ENCODE results near the gene WNT7B. TPM values are rescaled to one million over a fixed set of nuclear protein-coding genes. Genes with fewer than 3 reads are reported as not detected.

Gene WNT7B
- total RNA-seq, 4 donors from 2014 or later: not detected

DNA sequence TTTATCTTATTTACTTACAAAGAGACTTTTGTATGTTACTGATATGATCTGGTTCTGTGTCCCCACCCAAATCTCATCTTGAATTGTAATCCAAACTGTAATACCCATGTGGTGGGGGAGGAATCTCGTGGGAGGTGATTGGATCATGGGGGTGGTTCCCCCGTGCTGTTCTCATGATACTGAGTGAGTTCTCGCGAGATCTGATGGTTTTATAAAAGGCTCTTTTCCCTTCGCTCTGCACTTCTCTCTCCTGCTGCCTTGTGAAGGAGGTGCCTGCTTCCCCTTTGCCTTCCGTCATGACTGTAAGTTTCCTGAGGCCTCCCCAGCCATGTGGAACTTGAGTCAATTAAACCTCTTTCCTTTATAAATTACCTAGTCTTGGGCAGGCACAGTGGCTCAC lies 42.4 kb upstream of the WNT7B start:
- peaks cover 0 to 3% (median 2%) of the 10 kb centered on the region in 4 donors for H3K4me1 ChIP-seq
- no peaks in the 10 kb centered on the region for H3K27me3 ChIP-seq
- intact Hi-C loops (cut with DNase I; ENCODE audit: low total_unique reads) (no loop called here), in situ Hi-C loops (cut with MboI; ENCODE audit: low pct_ligation_motif_present in 1 of 4, low pct_unique_long_range_greater_than_20kb in 1 of 4, low sequenced_read_pairs in 3 of 4) (loop anchor here in 1 of 4 donors (25.0 kb wide), 1 partner anchor 293 kb away; no protein-coding TSS in a partner anchor)
- DNase-seq: peak; percentile 3
- WGBS, 2 donors (ENCODE audit: low coverage in 1 of 2): 40 to 75% methylated on average over 1 to 6 of the region's 6 CpGs
- no peak overlapping the region for H3K4me3 ChIP-seq
- no peak overlapping the region for H3K27ac ChIP-seq
- TF ChIP-seq, protein P1, sequence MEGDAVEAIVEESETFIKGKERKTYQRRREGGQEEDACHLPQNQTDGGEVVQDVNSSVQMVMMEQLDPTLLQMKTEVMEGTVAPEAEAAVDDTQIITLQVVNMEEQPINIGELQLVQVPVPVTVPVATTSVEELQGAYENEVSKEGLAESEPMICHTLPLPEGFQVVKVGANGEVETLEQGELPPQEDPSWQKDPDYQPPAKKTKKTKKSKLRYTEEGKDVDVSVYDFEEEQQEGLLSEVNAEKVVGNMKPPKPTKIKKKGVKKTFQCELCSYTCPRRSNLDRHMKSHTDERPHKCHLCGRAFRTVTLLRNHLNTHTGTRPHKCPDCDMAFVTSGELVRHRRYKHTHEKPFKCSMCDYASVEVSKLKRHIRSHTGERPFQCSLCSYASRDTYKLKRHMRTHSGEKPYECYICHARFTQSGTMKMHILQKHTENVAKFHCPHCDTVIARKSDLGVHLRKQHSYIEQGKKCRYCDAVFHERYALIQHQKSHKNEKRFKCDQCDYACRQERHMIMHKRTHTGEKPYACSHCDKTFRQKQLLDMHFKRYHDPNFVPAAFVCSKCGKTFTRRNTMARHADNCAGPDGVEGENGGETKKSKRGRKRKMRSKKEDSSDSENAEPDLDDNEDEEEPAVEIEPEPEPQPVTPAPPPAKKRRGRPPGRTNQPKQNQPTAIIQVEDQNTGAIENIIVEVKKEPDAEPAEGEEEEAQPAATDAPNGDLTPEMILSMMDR (IDR thresholded peaks at IDR 0.05): no peak
- TF ChIP-seq POLR2AphosphoS5 (IDR thresholded peaks at IDR 0.05): no peak
- no peak for TF ChIP-seq POLR2A (IDR thresholded peaks at IDR 0.05)
- no peak for TF ChIP-seq EP300 (IDR thresholded peaks at IDR 0.05; ENCODE audit: low read depth)
- no peaks in the 10 kb centered on the region for H3K36me3 ChIP-seq
- no peaks in the 10 kb centered on the region for H3K9me3 ChIP-seq

DNA sequence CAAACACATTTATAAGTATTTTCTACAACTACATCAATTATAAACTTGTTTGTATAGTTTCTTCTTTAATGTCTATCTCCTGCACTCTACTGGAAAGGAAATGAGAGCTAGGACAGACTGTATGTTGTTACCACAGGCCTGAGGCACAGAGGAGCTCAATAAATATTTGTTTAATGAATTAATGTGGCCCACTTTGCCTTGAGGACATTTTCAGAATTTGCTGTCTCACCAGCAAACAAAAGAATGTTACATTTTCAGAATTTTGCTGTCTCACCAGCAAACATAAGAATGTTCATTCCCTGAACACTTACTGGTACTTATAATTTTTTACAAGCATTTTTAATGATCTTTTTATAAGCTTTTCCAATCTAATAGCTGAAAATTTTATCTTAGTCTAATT lies 41.9 kb upstream of the WNT7B start:
- no peaks in the 10 kb centered on the region for H3K27me3 ChIP-seq
- TF ChIP-seq EP300 (IDR thresholded peaks at IDR 0.05; ENCODE audit: low read depth) (no peak), POLR2A (IDR thresholded peaks at IDR 0.05) (no peak), POLR2AphosphoS5 (IDR thresholded peaks at IDR 0.05) (no peak)
- TF ChIP-seq, protein P1 (IDR thresholded peaks at IDR 0.05): no peak
- no peaks in the 10 kb centered on the region for H3K9me3 ChIP-seq
- no peaks in the 10 kb centered on the region for H3K36me3 ChIP-seq
- in situ Hi-C loops (cut with MboI; ENCODE audit: low pct_ligation_motif_present in 1 of 4, low pct_unique_long_range_greater_than_20kb in 1 of 4, low sequenced_read_pairs in 3 of 4) (loop anchor here in 1 of 4 donors (25.0 kb wide), 1 partner anchor 293 kb away; no protein-coding TSS in a partner anchor), intact Hi-C loops (cut with DNase I; ENCODE audit: low total_unique reads) (no loop called here)
- peaks cover 0 to 7% (median 4%) of the 10 kb centered on the region in 4 donors for H3K4me1 ChIP-seq
- DNase-seq: no peak
- H3K27ac ChIP-seq: no peak overlapping the region
- H3K4me3 ChIP-seq: no peak overlapping the region

DNA sequence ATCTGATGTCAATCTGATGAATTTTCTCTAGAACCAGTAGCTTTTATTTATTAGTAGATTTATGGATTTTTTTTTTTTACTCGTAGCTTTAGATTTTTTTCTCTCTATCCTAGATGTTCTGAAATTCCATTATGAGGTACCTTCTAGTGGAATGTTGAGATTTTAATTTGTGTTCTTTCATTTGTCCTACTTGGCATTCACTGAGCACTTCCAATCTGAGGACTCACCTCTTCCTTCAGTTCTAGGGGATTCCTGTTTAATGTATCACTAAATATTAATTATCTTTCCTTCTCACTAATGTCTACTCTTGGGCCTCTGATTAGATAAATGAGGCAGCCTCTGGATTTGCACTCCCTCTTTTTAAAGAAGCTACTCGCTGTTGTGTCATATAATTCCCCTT lies 40.2 kb upstream of the WNT7B start:
- H3K27ac ChIP-seq: no peak overlapping the region

DNA sequence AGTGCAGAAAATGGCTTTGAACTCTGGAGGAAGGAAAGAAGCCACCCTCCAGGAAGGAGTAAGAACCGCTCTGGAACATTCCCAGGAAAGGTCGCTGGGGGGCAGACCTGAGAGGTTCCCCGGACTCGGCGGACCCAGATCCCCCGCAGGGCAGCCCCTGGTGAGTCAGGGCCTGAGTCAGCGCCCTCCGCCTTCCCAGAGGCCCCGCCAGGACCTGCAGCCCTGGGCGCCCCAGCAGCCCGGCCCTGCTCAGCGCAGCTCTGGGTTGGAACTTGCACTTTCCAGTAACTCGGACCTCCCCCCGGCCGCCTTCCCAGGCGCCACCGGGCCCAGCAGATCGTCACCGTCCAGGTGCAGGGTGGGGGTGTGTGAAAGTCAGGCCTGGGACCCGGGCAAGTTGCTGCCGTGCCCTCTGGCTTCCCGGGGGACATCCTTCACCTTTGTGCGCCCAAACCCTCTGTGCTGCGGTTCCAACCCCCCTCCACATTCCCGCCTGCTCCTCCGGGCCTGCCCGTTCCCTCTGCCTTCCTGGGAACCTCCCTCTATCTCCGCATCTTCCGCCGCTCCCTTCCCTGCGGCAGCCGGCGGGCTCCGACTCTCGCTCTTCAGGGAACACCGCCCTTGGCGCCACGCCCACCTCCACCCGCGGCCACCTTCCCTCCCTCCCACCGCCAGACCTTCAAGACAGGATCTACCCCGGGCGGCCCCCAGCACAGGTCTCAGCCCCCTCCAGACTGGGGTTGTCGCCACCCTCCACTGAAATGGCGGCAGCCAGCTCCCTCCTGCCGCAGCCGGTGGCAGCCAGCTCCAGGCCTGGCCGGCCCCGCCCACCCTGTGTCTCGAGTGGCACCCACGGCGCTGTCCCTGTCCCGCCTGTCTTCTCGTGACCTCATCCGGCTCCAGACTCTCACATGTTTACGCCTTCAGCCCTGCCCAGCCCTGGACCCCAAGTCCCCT lies 36.8 kb upstream of the WNT7B start:
- Histone ChIP-seq H3K4me1 (peaks cover 9 to 19% (median 15%) of the 10 kb centered on the region in 4 donors), H3K4me3 (peak overlapping the region; percentile 25 to 61 (median 52)), H3K36me3 (no peaks in the 10 kb centered on the region), H3K9me3 (peaks cover 0 to 6% of the 10 kb centered on the region in 2 donors), H3K27me3 (no peaks in the 10 kb centered on the region), H3K27ac (peak overlapping the region; percentile 93 to 97 (median 94))
- no peak for TF ChIP-seq EP300 (IDR thresholded peaks at IDR 0.05; ENCODE audit: low read depth)
- peak; percentile 60 to 86 (median 85) for TF ChIP-seq POLR2AphosphoS5 (IDR thresholded peaks at IDR 0.05)
- TF ChIP-seq POLR2A (IDR thresholded peaks at IDR 0.05): peak; percentile 86
- TF ChIP-seq, protein P1 (IDR thresholded peaks at IDR 0.05): peak; percentile 67 to 93 (median 76)
- 0 to 2% methylated on average over 8 to 46 of the region's 56 CpGs for WGBS, 2 donors (ENCODE audit: low coverage in 1 of 2)
- DNase-seq: peak; percentile 96
- intact Hi-C loops (cut with DNase I; ENCODE audit: low total_unique reads): no loop called here
- in situ Hi-C loops (cut with MboI; ENCODE audit: low pct_ligation_motif_present in 1 of 4, low pct_unique_long_range_greater_than_20kb in 1 of 4, low sequenced_read_pairs in 3 of 4): loop anchor here in 1 of 4 donors (25.0 kb wide), 1 partner anchor 299 kb away; no protein-coding TSS in a partner anchor

More for the DNA sequence above, 40.2 kb upstream of the WNT7B start:
- H3K9me3 ChIP-seq: no peaks in the 10 kb centered on the region
- 88 to 92% methylated on average over 2 of the region's 2 CpGs for WGBS, 2 donors (ENCODE audit: low coverage in 1 of 2)
- no peak overlapping the region for H3K4me3 ChIP-seq
- H3K4me1 ChIP-seq: peaks cover 9 to 19% (median 15%) of the 10 kb centered on the region in 4 donors
- no peaks in the 10 kb centered on the region for H3K27me3 ChIP-seq
- in situ Hi-C loops (cut with MboI; ENCODE audit: low pct_ligation_motif_present in 1 of 4, low pct_unique_long_range_greater_than_20kb in 1 of 4, low sequenced_read_pairs in 3 of 4) (loop anchor here in 1 of 4 donors (25.0 kb wide), 1 partner anchor 295 kb away; no protein-coding TSS in a partner anchor), intact Hi-C loops (cut with DNase I; ENCODE audit: low total_unique reads) (no loop called here)
- no peak for DNase-seq
- TF ChIP-seq, protein P1 (IDR thresholded peaks at IDR 0.05): no peak
- TF ChIP-seq POLR2AphosphoS5 (IDR thresholded peaks at IDR 0.05) (no peak), POLR2A (IDR thresholded peaks at IDR 0.05) (no peak), EP300 (IDR thresholded peaks at IDR 0.05; ENCODE audit: low read depth) (no peak)
- H3K36me3 ChIP-seq: no peaks in the 10 kb centered on the region

All from transverse colon (tissue), 4 donors.